Panc1 (cell line): Measurements from ENCODE around the gene BAIAP2L2.

Experiments used
- CTCF ChIP-seq: fragments of 450-650 bp; IDR thresholded peaks from 2 replicates; pipeline ENCODE4 v1.5.1; 2017; ENCODE audit warnings: mild to moderate bottlenecking
- POLR2AphosphoS5 ChIP-seq: IDR thresholded peaks from 2 replicates; pipeline ENCODE4 v1.6.1; 2012; ENCODE audit warnings: mild to moderate bottlenecking, low read depth, low read length, moderate library complexity
- REST ChIP-seq, 2 experiments: IDR thresholded peaks; 2 replicates each; pipeline ENCODE4 v1.6.1; 2011 to 2012; ENCODE audit warnings: low read depth in 2 of 2, control low read depth in 1 of 2, low read length in 1 of 2, mild to moderate bottlenecking in 1 of 2, moderate library complexity in 1 of 2; ENCODE audit not compliant: insufficient read depth in 1 of 2
- SIN3A ChIP-seq: IDR thresholded peaks from 2 replicates; pipeline ENCODE4 v1.6.1; 2012; ENCODE audit warnings: low read depth, mild to moderate bottlenecking, low read length, moderate library complexity, borderline replicate concordance; ENCODE audit not compliant: insufficient read depth
- TCF7L2 ChIP-seq: IDR thresholded peaks from 2 replicates; pipeline ENCODE4 v1.6.1; 2011; ENCODE audit warnings: mild to moderate bottlenecking, low read depth, low read length, inconsistent platforms

- TF ChIP-seq CTCF: no peak
- TF ChIP-seq TCF7L2: no peak
- no peak for TF ChIP-seq REST (IDR thresholded peaks at IDR 0.05; ENCODE audit: insufficient read depth in 1 of 2, low read depth in 2 of 2, low read length in 1 of 2)
- no peak for TF ChIP-seq SIN3A
- no peak for TF ChIP-seq POLR2AphosphoS5
Observed at GRCh38 chr22:38065539-38065938, 44.9 kb downstream of the BAIAP2L2 start.
